ENCODE results near the gene CBLB. TPM values are rescaled to one million over a fixed set of nuclear protein-coding genes. Genes with fewer than 3 reads are reported as not detected.

The CBLB gene
- total and polyA plus RNA-seq, 2 of the 4 experiments (the other 2 are of a cell fraction), result 10.1 to 20.1 TPM

DNA sequence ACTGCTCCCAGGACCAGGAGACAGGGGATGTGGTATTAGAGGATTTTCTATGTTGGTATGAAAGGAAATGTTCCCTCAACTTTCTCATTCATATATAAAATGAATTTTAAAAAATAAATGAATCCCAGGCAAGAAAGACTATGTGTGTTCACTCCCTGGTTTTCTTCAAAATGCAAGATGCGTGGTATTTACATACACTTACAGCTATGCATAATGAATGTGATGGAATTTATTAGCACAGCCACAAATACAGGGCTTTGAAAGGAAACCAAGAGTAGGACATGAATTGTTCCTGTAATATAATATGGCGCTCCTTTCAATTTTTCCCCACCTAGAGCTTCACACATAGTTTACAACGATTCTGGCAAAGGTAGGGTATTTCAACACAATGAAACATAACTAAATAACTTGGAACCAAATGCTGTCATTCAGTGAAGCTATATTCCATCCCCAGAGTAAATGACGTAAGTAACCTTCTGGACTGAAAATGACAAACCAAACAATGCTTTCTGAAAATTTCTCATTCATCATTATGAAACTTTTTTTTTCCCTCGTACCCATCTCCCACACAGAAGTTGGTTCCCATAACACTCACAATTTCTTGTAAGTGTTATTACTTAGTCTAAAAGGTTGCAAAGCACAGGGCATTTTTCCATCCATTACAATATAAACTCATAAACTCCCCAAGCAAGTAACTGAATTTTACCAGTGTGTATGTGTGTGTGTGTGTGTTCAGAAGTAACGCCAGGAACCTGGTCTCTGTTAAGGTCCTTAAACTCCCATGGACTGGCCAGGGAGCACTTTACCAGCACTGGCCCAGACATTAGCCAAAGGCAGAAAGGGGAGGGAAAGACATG is 41.8 kb downstream of the CBLB start:
- H3K18ac ChIP-seq (ENCODE audit: low read depth, low read length), result no peak overlapping the region; the same call in 1 of the 2 replicates
- peaks cover 8% of the 10 kb centered on the region; the same call in 1 of the 2 replicates for H4K20me1 ChIP-seq (ENCODE audit: insufficient read depth, low read length)
- H2AFZ ChIP-seq (replicated peaks; ENCODE audit: low read length, poor library complexity), result no peak overlapping the region
- no TSS peak for BruUV-seq (replicated peaks)
- H3K9me1 ChIP-seq (ENCODE audit: insufficient read depth, low read length), result peaks cover 15% of the 10 kb centered on the region
- no peak overlapping the region for H3K4me3 ChIP-seq (ENCODE audit: insufficient read depth, low read depth, low read length)
- no peak for TF ChIP-seq MAZ (IDR thresholded peaks at IDR 0.05; ENCODE audit: borderline replicate concordance, low read depth, low read length)
- H3K79me1 ChIP-seq (ENCODE audit: low read depth in 1 of 2, low read length in 2 of 2), result peaks cover 15 to 32% of the 10 kb centered on the region in 2 experiments
- dilution Hi-C loops (cut with HindIII; ENCODE audit: low sequenced_read_pairs, unreplicated experiment), result no loop called here
- peak overlapping the region; percentile 19; the same call in 1 of the 2 replicates for H4K91ac ChIP-seq (ENCODE audit: insufficient read depth, low read depth, low read length)
- peak overlapping the region; percentile 36; the same call in 1 of the 2 replicates for H2AK5ac ChIP-seq (ENCODE audit: low read depth, low read length)
- no peak overlapping the region for H2BK5ac ChIP-seq (ENCODE audit: low read depth, low read length, poor library complexity, severe bottlenecking)
- ChIA-PET CTCF (interaction anchor here (0.6 to 1.6 kb wide), 2 partner anchors 17 to 100 kb away, joined by 5 read pairs; no protein-coding TSS in a partner anchor), POLR2A (ENCODE audit: unreplicated experiment) (no interaction called here)
- no peaks in the 10 kb centered on the region for H3K36me3 ChIP-seq (ENCODE audit: control insufficient read depth, insufficient read depth, low read length)
- no peak overlapping the region for H3K56ac ChIP-seq (ENCODE audit: extremely low read depth, insufficient read depth, low read length)
- WGBS, 2 experiments (ENCODE audit: extremely low coverage in 2 of 2, insufficient read length in 1 of 2), result no CpG with 5 or more reads among the region's 6 CpGs
- peak overlapping the region; percentile 66 for H3K4ac ChIP-seq (ENCODE audit: low read depth, low read length)
- in situ Hi-C loops (cut with MboI; ENCODE audit: low sequenced_read_pairs), result no loop called here
- no peaks in the 10 kb centered on the region for H3K9me3 ChIP-seq (ENCODE audit: control insufficient read depth, insufficient read depth, low read length)
- intact Hi-C loops (cut with micrococcal nuclease), result no loop called here
- no peak overlapping the region for H3K23ac ChIP-seq (ENCODE audit: low read depth, low read length)
- peak overlapping the region; percentile 33; the same call in 1 of the 2 replicates for H2BK20ac ChIP-seq (ENCODE audit: low read depth, low read length)
- H3K4me1 ChIP-seq (ENCODE audit: control insufficient read depth, insufficient read depth, low read length), result peaks cover 16% of the 10 kb centered on the region
- H3K27me3 ChIP-seq (ENCODE audit: control insufficient read depth, insufficient read depth, low read length), result no peaks in the 10 kb centered on the region
- H3K9ac ChIP-seq (ENCODE audit: low read depth, low read length), result no peak overlapping the region
- no peak for DNase-seq
- H4K5ac ChIP-seq (ENCODE audit: low read depth, low read length), result no peak overlapping the region
- no peak overlapping the region for H3K27ac ChIP-seq (ENCODE audit: insufficient read depth, low read length)
- ATAC-seq (ENCODE audit: low read depth), result no peak
- peak overlapping the region; percentile 71; the same call in 1 of the 2 replicates for H3K14ac ChIP-seq (replicated peaks; ENCODE audit: low read depth, low read length)
- H3K4me2 ChIP-seq (ENCODE audit: low read depth, low read length), result no peak overlapping the region
- H4K8ac ChIP-seq (ENCODE audit: low read depth in 2 of 2, low read length in 2 of 2), result no peak overlapping the region
- H2BK120ac ChIP-seq (ENCODE audit: low read depth, low read length), result peak overlapping the region; percentile 68; the same call in 1 of the 2 replicates
- H2BK15ac ChIP-seq (ENCODE audit: low read depth, low read length), result peak overlapping the region; percentile 61; the same call in 2 of the 3 replicates
- no peak overlapping the region for H2AK9ac ChIP-seq (replicated peaks; ENCODE audit: low read depth, low read length, poor library complexity)
